GM23338 (cell line): Measurements from ENCODE around the gene ZSCAN9. TPM values are rescaled to one million over a fixed set of nuclear protein-coding genes. Genes with fewer than 3 reads are reported as not detected.

Experiments
- ATAC-seq: fragments of 200-7000 bp; cut with Tn5 transposase; 3 replicates; pipeline ENCODE4 v1.9.1; 2020
- DNase-seq: peaks from one replicate; pipeline ENCODE4 v3.0.0-alpha.2; 2015; ENCODE audit warnings: low spot score
- H2AFZ ChIP-seq: fragments of 200-600 bp; sonication (generic); 2 replicates; pipeline ENCODE4 v1.8.0; 2016; ENCODE audit warnings: antibody characterized with exemption, mild to moderate bottlenecking, moderate library complexity
- H3F3A ChIP-seq: fragments of 200-600 bp; sonication (generic); replicated peaks from 2 replicates; pipeline ENCODE4 v1.8.0; 2017; ENCODE audit warnings: antibody characterized with exemption, mixed run types, low read depth
- H3K27ac ChIP-seq: fragments of 200-600 bp; sonication (generic); 2 replicates; pipeline ENCODE4 v1.6.1; 2016; ENCODE audit warnings: low read depth
- H3K27me3 ChIP-seq: fragments of 200-600 bp; sonication (generic); 2 replicates; pipeline ENCODE4 v1.8.0; 2016; ENCODE audit warnings: mild to moderate bottlenecking, mixed run types, moderate library complexity; ENCODE audit not compliant: insufficient read depth
- H3K36me3 ChIP-seq: fragments of 200-600 bp; sonication (generic); 2 replicates; pipeline ENCODE4 v1.8.0; 2016; ENCODE audit warnings: mild to moderate bottlenecking; ENCODE audit not compliant: insufficient read depth
- H3K4me1 ChIP-seq: fragments of 200-600 bp; sonication (generic); 2 replicates; pipeline ENCODE4 v1.8.0; 2016; ENCODE audit warnings: mild to moderate bottlenecking, moderate library complexity; ENCODE audit not compliant: insufficient read depth
- H3K4me2 ChIP-seq: fragments of 200-600 bp; sonication (generic); 2 replicates; pipeline ENCODE4 v1.7.1; 2017; ENCODE audit warnings: mixed run types
- H3K4me3 ChIP-seq: fragments of 200-600 bp; sonication (generic); 2 replicates; pipeline ENCODE4 v1.6.1; 2016; ENCODE audit warnings: mixed run types
- H3K79me2 ChIP-seq: fragments of 200-600 bp; sonication (generic); replicated peaks from 2 replicates; pipeline ENCODE4 v1.8.0; 2017; ENCODE audit warnings: mild to moderate bottlenecking; ENCODE audit not compliant: insufficient read depth
- H3K9me2 ChIP-seq: fragments of 200-600 bp; sonication (generic); 2 replicates; pipeline ENCODE4 v1.8.0; 2017; ENCODE audit not compliant: insufficient read depth
- H4K20me1 ChIP-seq: fragments of 200-600 bp; sonication (generic); replicated peaks from 2 replicates; pipeline ENCODE4 v1.8.0; 2017; ENCODE audit warnings: mild to moderate bottlenecking; ENCODE audit not compliant: insufficient read depth
- H3K27ac Mint-ChIP-seq: 2 replicates; pipeline ENCODE4 v1.8.0; 2020; ENCODE audit warnings: inconsistent platforms, mild to moderate bottlenecking, moderate library complexity, mixed read lengths
- H3K27me3 Mint-ChIP-seq: 3 replicates; pipeline ENCODE4 v1.8.0; 2022; ENCODE audit warnings: low read depth, mild to moderate bottlenecking, moderate library complexity, mixed read lengths, inconsistent platforms; ENCODE audit not compliant: insufficient read depth, poor library complexity
- H3K36me3 Mint-ChIP-seq: 3 replicates; pipeline ENCODE4 v1.8.0; 2021; ENCODE audit warnings: low read depth, mild to moderate bottlenecking, inconsistent platforms, moderate library complexity, mixed read lengths
- H3K4me1 Mint-ChIP-seq: 3 replicates; pipeline ENCODE4 v1.8.0; 2020; ENCODE audit warnings: mild to moderate bottlenecking, inconsistent platforms, mixed read lengths
- H3K4me3 Mint-ChIP-seq: 3 replicates; pipeline ENCODE4 v1.8.0; 2021; ENCODE audit warnings: moderate library complexity, mild to moderate bottlenecking, inconsistent platforms, mixed read lengths
- H3K9me3 Mint-ChIP-seq: 3 replicates; pipeline ENCODE4 v1.8.0; 2020; ENCODE audit warnings: moderate library complexity, mild to moderate bottlenecking, inconsistent platforms, mixed read lengths
- CREB1 ChIP-seq: fragments of 250-450 bp; sonication (Bioruptor Pico); IDR thresholded peaks from 2 replicates; pipeline ENCODE4 v1.5.0; 2020; ENCODE audit warnings: low read depth, mild to moderate bottlenecking, moderate library complexity
- EZH2 ChIP-seq: fragments of 200-600 bp; sonication (generic); IDR thresholded peaks from one replicate; pipeline ENCODE4 v1.8.0; 2017; ENCODE audit warnings: antibody characterized with exemption, mild to moderate bottlenecking, low read depth; ENCODE audit not compliant: unreplicated experiment
- EZH2phosphoT487 ChIP-seq: fragments of 200-600 bp; sonication (generic); IDR thresholded peaks from one replicate; pipeline ENCODE4 v1.8.1; 2018; ENCODE audit warnings: antibody characterized with exemption; ENCODE audit not compliant: unreplicated experiment
- JUNB ChIP-seq: IDR thresholded peaks from one replicate; pipeline ENCODE4 v1.6.1; 2016; ENCODE audit warnings: antibody characterized with exemption; ENCODE audit not compliant: unreplicated experiment
- NANOG ChIP-seq: IDR thresholded peaks from 2 replicates; pipeline ENCODE4 v1.6.1; 2016; ENCODE audit warnings: antibody characterized with exemption, borderline replicate concordance
- POLR2AphosphoS5 ChIP-seq: IDR thresholded peaks from 2 replicates; pipeline ENCODE4 v1.6.1; 2016; ENCODE audit warnings: antibody characterized with exemption, low read depth
- STAT1 ChIP-seq: IDR thresholded peaks from one replicate; pipeline ENCODE4 v1.6.1; 2016; ENCODE audit warnings: antibody characterized with exemption; ENCODE audit not compliant: unreplicated experiment
- ZNF114 ChIP-seq: fragments of 250-450 bp; sonication (Bioruptor Pico); IDR thresholded peaks from 2 replicates; pipeline ENCODE4 v1.5.0; 2020; ENCODE audit warnings: mild to moderate bottlenecking, moderate library complexity
- ZNF331 ChIP-seq: fragments of 250-450 bp; sonication (Bioruptor Pico); IDR thresholded peaks from 2 replicates; pipeline ENCODE4 v1.5.0; 2020; ENCODE audit warnings: low read depth, mild to moderate bottlenecking, moderate library complexity
- polyA plus RNA-seq: library from polyadenylated mRNA; unstranded; fragments of >200 nt; fragmentation: Nextera tagmentation; extraction: Ambion mirVana; gene quantifications from 2 replicates; pipeline ENCODE4 v1.2.1, GENCODE V29; 2016
- total RNA-seq: library from RNA; depleted of rRNA; stranded (reverse); fragments of >200 nt; shearing (Covaris generic); gene quantifications from 2 replicates; pipeline ENCODE4 v1.2.3, GENCODE V29; 2014
- TF ChIP-seq, protein P1 (sequence below), 2 experiments: fragments of 200-600 bp in 1 of 2; sonication (generic) in 1 of 2; conservative IDR thresholded peaks; 2 replicates each; pipeline versions ENCODE4 v1.5.1 to v1.6.1; 2016 to 2017; ENCODE audit warnings: antibody characterized with exemption in 2 of 2, low read depth in 2 of 2, mild to moderate bottlenecking in 2 of 2, moderate library complexity in 1 of 2
- TF ChIP-seq, protein P2 (sequence below): IDR thresholded peaks from 2 replicates; pipeline ENCODE4 v1.6.1; 2016; ENCODE audit warnings: antibody characterized with exemption
- TF ChIP-seq, protein P3 (sequence below): fragments of 250-450 bp; sonication (Bioruptor Pico); IDR thresholded peaks from 2 replicates; pipeline ENCODE4 v1.5.0; 2020; ENCODE audit warnings: mild to moderate bottlenecking, moderate library complexity
- TF ChIP-seq, protein P4 (sequence below): IDR thresholded peaks from one replicate; pipeline ENCODE4 v1.6.1; 2018; ENCODE audit warnings: antibody characterized with exemption; ENCODE audit not compliant: unreplicated experiment

The ZSCAN9 gene
- total and polyA plus RNA-seq, 2 experiments from 2014 or later: 10.0 to 10.9 TPM

DNA sequence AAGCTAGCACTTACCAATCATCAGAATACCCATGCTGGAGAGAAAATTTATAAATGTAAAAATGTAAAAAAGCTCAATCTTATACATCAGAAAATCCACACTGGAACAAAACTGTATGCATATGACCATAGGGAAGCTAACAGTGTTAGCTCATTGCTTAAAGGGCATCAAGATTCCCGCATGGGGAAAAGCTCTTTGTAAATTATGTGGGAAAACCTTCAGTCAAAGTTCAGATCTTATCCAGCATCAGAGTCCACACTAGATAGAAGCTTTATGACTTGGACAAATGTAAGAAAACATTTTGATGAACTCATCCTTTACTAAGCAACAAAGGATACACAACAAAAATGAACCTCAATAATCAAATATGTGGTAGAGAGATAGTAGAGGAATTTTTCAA lies 48.7 kb upstream of the ZSCAN9 start:
- Mint-ChIP-seq H3K4me3 (no peak overlapping the region), H3K27me3 (peaks cover 2% of the 10 kb centered on the region), H3K36me3 (no peaks in the 10 kb centered on the region; the same call in 2 of the 3 replicates), H3K4me1 (no peaks in the 10 kb centered on the region), H3K27ac (no peak overlapping the region), H3K9me3 (peaks cover 2% of the 10 kb centered on the region; the same call in 1 of the 3 replicates)
- Histone ChIP-seq H3K79me2 (no peaks in the 10 kb centered on the region), H3F3A (no peaks in the 10 kb centered on the region), H3K4me1 (no peaks in the 10 kb centered on the region), H4K20me1 (no peaks in the 10 kb centered on the region), H3K4me3 (no peak overlapping the region), H3K27me3 (peaks cover 21% of the 10 kb centered on the region; the same call in 1 of the 2 replicates), H3K4me2 (no peak overlapping the region), H3K27ac (no peak overlapping the region), H3K36me3 (no peaks in the 10 kb centered on the region), H2AFZ (no peak overlapping the region), H3K9me2 (no peaks in the 10 kb centered on the region; the same call in 1 of the 2 replicates)
- TF ChIP-seq ZNF114 (CRISPR knock-in tag) (no peak), STAT1 (no peak), JUNB (no peak), POLR2AphosphoS5 (no peak), ZNF331 (CRISPR knock-in tag) (no peak), NANOG (no peak), EZH2phosphoT487 (no peak), EZH2 (no peak), CREB1 (no peak)
- TF ChIP-seq, protein P1, sequence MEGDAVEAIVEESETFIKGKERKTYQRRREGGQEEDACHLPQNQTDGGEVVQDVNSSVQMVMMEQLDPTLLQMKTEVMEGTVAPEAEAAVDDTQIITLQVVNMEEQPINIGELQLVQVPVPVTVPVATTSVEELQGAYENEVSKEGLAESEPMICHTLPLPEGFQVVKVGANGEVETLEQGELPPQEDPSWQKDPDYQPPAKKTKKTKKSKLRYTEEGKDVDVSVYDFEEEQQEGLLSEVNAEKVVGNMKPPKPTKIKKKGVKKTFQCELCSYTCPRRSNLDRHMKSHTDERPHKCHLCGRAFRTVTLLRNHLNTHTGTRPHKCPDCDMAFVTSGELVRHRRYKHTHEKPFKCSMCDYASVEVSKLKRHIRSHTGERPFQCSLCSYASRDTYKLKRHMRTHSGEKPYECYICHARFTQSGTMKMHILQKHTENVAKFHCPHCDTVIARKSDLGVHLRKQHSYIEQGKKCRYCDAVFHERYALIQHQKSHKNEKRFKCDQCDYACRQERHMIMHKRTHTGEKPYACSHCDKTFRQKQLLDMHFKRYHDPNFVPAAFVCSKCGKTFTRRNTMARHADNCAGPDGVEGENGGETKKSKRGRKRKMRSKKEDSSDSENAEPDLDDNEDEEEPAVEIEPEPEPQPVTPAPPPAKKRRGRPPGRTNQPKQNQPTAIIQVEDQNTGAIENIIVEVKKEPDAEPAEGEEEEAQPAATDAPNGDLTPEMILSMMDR (conservative IDR thresholded peaks at IDR 0.05; ENCODE audit: low read depth in 2 of 2): no peak
- TF ChIP-seq, protein P2, sequence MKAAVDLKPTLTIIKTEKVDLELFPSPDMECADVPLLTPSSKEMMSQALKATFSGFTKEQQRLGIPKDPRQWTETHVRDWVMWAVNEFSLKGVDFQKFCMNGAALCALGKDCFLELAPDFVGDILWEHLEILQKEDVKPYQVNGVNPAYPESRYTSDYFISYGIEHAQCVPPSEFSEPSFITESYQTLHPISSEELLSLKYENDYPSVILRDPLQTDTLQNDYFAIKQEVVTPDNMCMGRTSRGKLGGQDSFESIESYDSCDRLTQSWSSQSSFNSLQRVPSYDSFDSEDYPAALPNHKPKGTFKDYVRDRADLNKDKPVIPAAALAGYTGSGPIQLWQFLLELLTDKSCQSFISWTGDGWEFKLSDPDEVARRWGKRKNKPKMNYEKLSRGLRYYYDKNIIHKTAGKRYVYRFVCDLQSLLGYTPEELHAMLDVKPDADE: no peak
- TF ChIP-seq, protein P3, sequence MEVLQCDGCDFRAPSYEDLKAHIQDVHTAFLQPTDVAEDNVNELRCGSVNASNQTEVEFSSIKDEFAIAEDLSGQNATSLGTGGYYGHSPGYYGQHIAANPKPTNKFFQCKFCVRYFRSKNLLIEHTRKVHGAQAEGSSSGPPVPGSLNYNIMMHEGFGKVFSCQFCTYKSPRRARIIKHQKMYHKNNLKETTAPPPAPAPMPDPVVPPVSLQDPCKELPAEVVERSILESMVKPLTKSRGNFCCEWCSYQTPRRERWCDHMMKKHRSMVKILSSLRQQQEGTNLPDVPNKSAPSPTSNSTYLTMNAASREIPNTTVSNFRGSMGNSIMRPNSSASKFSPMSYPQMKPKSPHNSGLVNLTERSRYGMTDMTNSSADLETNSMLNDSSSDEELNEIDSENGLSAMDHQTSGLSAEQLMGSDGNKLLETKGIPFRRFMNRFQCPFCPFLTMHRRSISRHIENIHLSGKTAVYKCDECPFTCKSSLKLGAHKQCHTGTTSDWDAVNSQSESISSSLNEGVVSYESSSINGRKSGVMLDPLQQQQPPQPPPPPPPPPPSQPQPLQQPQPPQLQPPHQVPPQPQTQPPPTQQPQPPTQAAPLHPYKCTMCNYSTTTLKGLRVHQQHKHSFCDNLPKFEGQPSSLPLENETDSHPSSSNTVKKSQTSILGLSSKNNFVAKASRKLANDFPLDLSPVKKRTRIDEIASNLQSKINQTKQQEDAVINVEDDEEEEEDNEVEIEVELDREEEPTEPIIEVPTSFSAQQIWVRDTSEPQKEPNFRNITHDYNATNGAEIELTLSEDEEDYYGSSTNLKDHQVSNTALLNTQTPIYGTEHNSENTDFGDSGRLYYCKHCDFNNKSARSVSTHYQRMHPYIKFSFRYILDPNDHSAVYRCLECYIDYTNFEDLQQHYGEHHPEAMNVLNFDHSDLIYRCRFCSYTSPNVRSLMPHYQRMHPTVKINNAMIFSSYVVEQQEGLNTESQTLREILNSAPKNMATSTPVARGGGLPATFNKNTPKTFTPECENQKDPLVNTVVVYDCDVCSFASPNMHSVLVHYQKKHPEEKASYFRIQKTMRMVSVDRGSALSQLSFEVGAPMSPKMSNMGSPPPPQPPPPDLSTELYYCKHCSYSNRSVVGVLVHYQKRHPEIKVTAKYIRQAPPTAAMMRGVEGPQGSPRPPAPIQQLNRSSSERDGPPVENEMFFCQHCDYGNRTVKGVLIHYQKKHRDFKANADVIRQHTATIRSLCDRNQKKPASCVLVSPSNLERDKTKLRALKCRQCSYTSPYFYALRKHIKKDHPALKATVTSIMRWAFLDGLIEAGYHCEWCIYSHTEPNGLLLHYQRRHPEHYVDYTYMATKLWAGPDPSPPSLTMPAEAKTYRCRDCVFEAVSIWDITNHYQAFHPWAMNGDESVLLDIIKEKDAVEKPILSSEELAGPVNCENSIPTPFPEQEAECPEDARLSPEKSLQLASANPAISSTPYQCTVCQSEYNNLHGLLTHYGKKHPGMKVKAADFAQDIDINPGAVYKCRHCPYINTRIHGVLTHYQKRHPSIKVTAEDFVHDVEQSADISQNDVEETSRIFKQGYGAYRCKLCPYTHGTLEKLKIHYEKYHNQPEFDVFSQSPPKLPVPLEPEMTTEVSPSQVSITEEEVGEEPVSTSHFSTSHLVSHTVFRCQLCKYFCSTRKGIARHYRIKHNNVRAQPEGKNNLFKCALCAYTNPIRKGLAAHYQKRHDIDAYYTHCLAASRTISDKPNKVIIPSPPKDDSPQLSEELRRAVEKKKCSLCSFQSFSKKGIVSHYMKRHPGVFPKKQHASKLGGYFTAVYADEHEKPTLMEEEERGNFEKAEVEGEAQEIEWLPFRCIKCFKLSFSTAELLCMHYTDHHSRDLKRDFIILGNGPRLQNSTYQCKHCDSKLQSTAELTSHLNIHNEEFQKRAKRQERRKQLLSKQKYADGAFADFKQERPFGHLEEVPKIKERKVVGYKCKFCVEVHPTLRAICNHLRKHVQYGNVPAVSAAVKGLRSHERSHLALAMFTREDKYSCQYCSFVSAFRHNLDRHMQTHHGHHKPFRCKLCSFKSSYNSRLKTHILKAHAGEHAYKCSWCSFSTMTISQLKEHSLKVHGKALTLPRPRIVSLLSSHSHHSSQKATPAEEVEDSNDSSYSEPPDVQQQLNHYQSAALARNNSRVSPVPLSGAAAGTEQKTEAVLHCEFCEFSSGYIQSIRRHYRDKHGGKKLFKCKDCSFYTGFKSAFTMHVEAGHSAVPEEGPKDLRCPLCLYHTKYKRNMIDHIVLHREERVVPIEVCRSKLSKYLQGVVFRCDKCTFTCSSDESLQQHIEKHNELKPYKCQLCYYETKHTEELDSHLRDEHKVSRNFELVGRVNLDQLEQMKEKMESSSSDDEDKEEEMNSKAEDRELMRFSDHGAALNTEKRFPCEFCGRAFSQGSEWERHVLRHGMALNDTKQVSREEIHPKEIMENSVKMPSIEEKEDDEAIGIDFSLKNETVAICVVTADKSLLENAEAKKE (CRISPR knock-in tag): no peak
- TF ChIP-seq, protein P4, sequence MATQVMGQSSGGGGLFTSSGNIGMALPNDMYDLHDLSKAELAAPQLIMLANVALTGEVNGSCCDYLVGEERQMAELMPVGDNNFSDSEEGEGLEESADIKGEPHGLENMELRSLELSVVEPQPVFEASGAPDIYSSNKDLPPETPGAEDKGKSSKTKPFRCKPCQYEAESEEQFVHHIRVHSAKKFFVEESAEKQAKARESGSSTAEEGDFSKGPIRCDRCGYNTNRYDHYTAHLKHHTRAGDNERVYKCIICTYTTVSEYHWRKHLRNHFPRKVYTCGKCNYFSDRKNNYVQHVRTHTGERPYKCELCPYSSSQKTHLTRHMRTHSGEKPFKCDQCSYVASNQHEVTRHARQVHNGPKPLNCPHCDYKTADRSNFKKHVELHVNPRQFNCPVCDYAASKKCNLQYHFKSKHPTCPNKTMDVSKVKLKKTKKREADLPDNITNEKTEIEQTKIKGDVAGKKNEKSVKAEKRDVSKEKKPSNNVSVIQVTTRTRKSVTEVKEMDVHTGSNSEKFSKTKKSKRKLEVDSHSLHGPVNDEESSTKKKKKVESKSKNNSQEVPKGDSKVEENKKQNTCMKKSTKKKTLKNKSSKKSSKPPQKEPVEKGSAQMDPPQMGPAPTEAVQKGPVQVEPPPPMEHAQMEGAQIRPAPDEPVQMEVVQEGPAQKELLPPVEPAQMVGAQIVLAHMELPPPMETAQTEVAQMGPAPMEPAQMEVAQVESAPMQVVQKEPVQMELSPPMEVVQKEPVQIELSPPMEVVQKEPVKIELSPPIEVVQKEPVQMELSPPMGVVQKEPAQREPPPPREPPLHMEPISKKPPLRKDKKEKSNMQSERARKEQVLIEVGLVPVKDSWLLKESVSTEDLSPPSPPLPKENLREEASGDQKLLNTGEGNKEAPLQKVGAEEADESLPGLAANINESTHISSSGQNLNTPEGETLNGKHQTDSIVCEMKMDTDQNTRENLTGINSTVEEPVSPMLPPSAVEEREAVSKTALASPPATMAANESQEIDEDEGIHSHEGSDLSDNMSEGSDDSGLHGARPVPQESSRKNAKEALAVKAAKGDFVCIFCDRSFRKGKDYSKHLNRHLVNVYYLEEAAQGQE: no peak
- ATAC-seq: no peak
- no peak for DNase-seq
